H1 (cell line): ENCODE results near the gene DHRS12. TPM values are rescaled to one million over a fixed set of nuclear protein-coding genes. Genes with fewer than 3 reads are reported as not detected.

ENCODE experiments used
- ATF3 ChIP-seq: IDR thresholded peaks from 2 replicates; pipeline ENCODE4 v1.6.1; 2011; ENCODE audit warnings: low read depth, mild to moderate bottlenecking, low read length; ENCODE audit not compliant: insufficient read depth
- BACH1 ChIP-seq: IDR thresholded peaks from 2 replicates; pipeline ENCODE4 v1.6.1; 2012; ENCODE audit warnings: low read length, improper control_type of control experiment
- BCL11A ChIP-seq, 2 experiments: IDR thresholded peaks; one replicate each; pipeline ENCODE4 v1.6.1; 2011; ENCODE audit warnings: low read depth in 2 of 2, low read length in 2 of 2, mild to moderate bottlenecking in 2 of 2
- CTCF ChIP-seq, 3 experiments: IDR thresholded peaks; 1 replicate in 2 of 3; 2 replicates in 1 of 3; pipeline versions ENCODE4 v1.5.1 to v1.6.1; 2011; ENCODE audit warnings: low read length in 3 of 3, mild to moderate bottlenecking in 3 of 3, inconsistent platforms in 2 of 3, low read depth in 1 of 3, moderate library complexity in 1 of 3; ENCODE audit not compliant: insufficient read depth in 1 of 3; ENCODE audit errors: control extremely low read depth in 1 of 3
- NRF1 ChIP-seq: IDR thresholded peaks from 2 replicates; pipeline ENCODE4 v1.6.1; 2011; ENCODE audit warnings: mild to moderate bottlenecking, low read depth, low read length, improper control_type of control experiment
- POU5F1 ChIP-seq: IDR thresholded peaks from 2 replicates; pipeline ENCODE4 v1.6.1; 2011; ENCODE audit warnings: low read depth, mild to moderate bottlenecking, low read length, moderate library complexity
- polyA plus RNA-seq, 7 experiments: library from polyadenylated mRNA; depleted of rRNA in 3 of 7; stranded (reverse) in 5 of 7; unstranded in 2 of 7; fragments of >200 nt in 5 of 7; fragments of 200-250 nt in 2 of 7; gene quantifications; 1 replicate in 5 of 7; 2 replicates in 1 of 7; 4 replicates in 1 of 7; pipeline versions ENCODE4 v1.2.1 to v1.2.3, GENCODE V29; 2011 to 2013; ENCODE audit warnings: missing spikeins in 2 of 7, mixed read lengths in 2 of 7
- total RNA-seq: library from RNA; stranded (reverse); fragmentation: NEBNext Ultra II Directional; extraction: Animal tissue kit (Norgen Biotek cat#: 25700); gene quantifications from 2 replicates; pipeline ENCODE4 v1.2.1, GENCODE V29; 2021

The DHRS12 gene
- total and polyA plus RNA-seq, 2 of the 8 experiments (the other 6 are each of a cell fraction or from before 2014, with no cell fraction given): 8.7 TPM

- peak in 2 of 3 experiments; percentile 52 to 87; a peak in 3 of 4 replicates for TF ChIP-seq CTCF (IDR thresholded peaks at IDR 0.05; ENCODE audit: control extremely low read depth in 1 of 3, insufficient read depth in 1 of 3, low read depth in 1 of 3, low read length in 3 of 3)
- no peak for TF ChIP-seq BACH1
- no peak for TF ChIP-seq POU5F1
- no peak for TF ChIP-seq BCL11A (IDR thresholded peaks at IDR 0.05; ENCODE audit: low read depth in 2 of 2, low read length in 2 of 2)
- no peak for TF ChIP-seq NRF1
- no peak for TF ChIP-seq ATF3
- TF ChIP-seq, all 59 proteins: peak for 4
These were observed 35.5 kb downstream of the DHRS12 start (continued) for GRCh38 chr13:51768378-51768921.
